GM12878 (cell line): ENCODE measurements around the gene CAMK2B. TPM values are rescaled to one million over a fixed set of nuclear protein-coding genes. Genes with fewer than 3 reads are reported as not detected.

ENCODE experiments used
- ATAC-seq: fragments of 200-7000 bp; cut with Tn5 transposase; 3 replicates; pipeline ENCODE4 v1.9.1; 2020; ENCODE audit warnings: mild to moderate bottlenecking, moderate library complexity
- BruUV-seq: library from RNA; stranded (reverse); fragments of 400-500 nt; replicated peaks from 2 replicates; lab custom pipeline; 2021; lab: Mats Ljungman, UMichigan
- CTCF ChIA-PET: fragments of 300-600 bp; sonication (Branson Sonifier 250); formaldehyde crosslinking; extraction: SDS; loops from one replicate; lab custom pipeline; 2021; ENCODE audit warnings: inconsistent platforms; lab: Yijun Ruan, JAX
- POLR2A ChIA-PET: fragments of 350-600 bp; formaldehyde crosslinking; extraction: SDS; loops from one replicate; lab custom pipeline; 2021; ENCODE audit warnings: inconsistent platforms; lab: Charles Lee
- RAD21 ChIA-PET: fragments of 300-600 bp; sonication (Branson Sonifier 250); formaldehyde crosslinking; loops from one replicate; lab custom pipeline; 2023; ENCODE audit warnings: antibody characterized with exemption; ENCODE audit not compliant: unreplicated experiment; lab: Charles Lee
- SMC1A ChIA-PET: fragments of 300-600 bp; sonication (Branson Sonifier 250); formaldehyde crosslinking; loops from one replicate; lab custom pipeline; 2023; ENCODE audit not compliant: unreplicated experiment, uncharacterized antibody; lab: Charles Lee
- DNase-seq: peaks from one replicate; pipeline ENCODE4 v3.0.0-alpha.2; 2011; ENCODE audit warnings: low read depth, low spot score
- FAIRE-seq: peaks from 3 replicates; lab custom pipeline; 2011; peaks lifted over from hg19 to GRCh38; lab: Jason Lieb, UNC
- H2AFZ ChIP-seq: 2 replicates; pipeline ENCODE4 v1.6.0; 2011; ENCODE audit warnings: low read depth, low read length, control low read depth; ENCODE audit not compliant: control insufficient read depth
- H3K27ac ChIP-seq: 2 replicates; pipeline ENCODE4 v1.5.1; 2011; ENCODE audit warnings: control low read depth; ENCODE audit not compliant: control insufficient read depth, insufficient read depth
- H3K27me3 ChIP-seq, 2 experiments: replicated peaks in 1 of 2; 2 replicates each; pipeline versions ENCODE4 v1.6.0 to v1.6.1; 2011; ENCODE audit warnings: low read length in 1 of 2; ENCODE audit not compliant: control insufficient read depth in 2 of 2, insufficient read depth in 2 of 2
- H3K36me3 ChIP-seq, 2 experiments: 2 replicates each; pipeline ENCODE4 v1.5.1; 2011; ENCODE audit warnings: low read length in 1 of 2; ENCODE audit not compliant: control insufficient read depth in 2 of 2, insufficient read depth in 2 of 2
- H3K4me1 ChIP-seq: 2 replicates; pipeline ENCODE4 v1.6.1; 2011; ENCODE audit warnings: mild to moderate bottlenecking, low read length, moderate library complexity, mixed read lengths; ENCODE audit not compliant: control insufficient read depth, insufficient read depth
- H3K4me2 ChIP-seq: 2 replicates; pipeline ENCODE4 v1.6.0; 2011; ENCODE audit warnings: control low read depth; ENCODE audit not compliant: control insufficient read depth, insufficient read depth
- H3K4me3 ChIP-seq: fragments of 200-600 bp; sonication (generic); 2 replicates; pipeline ENCODE4 v1.5.1; 2016
- H3K79me2 ChIP-seq: 2 replicates; pipeline ENCODE4 v1.6.0; 2011; ENCODE audit warnings: low read length; ENCODE audit not compliant: control insufficient read depth, insufficient read depth
- H3K9ac ChIP-seq: 2 replicates; pipeline ENCODE4 v1.8.0; 2011; ENCODE audit warnings: low read length, control low read depth, mixed read lengths; ENCODE audit not compliant: control insufficient read depth, insufficient read depth
- H3K9me3 ChIP-seq: replicated peaks from 3 replicates; pipeline ENCODE4 v1.5.1; 2011; ENCODE audit warnings: mild to moderate bottlenecking, low read length; ENCODE audit not compliant: control insufficient read depth, insufficient read depth
- H4K20me1 ChIP-seq: 2 replicates; pipeline ENCODE4 v1.6.0; 2011; ENCODE audit not compliant: control insufficient read depth, insufficient read depth
- BHLHE40 ChIP-seq, 2 experiments: fragments of 450-650 bp in 1 of 2; IDR thresholded peaks; 2 replicates each; pipeline ENCODE4 v1.6.1; 2011 to 2017; ENCODE audit warnings: low read depth in 2 of 2, borderline replicate concordance in 1 of 2, improper control_type of control experiment in 1 of 2, low read length in 1 of 2, mild to moderate bottlenecking in 1 of 2
- CTCF ChIP-seq, 3 experiments: IDR thresholded peaks in 2 of 3; conservative IDR thresholded peaks in 1 of 3; 2 replicates each; pipeline ENCODE4 v1.5.1; 2011; ENCODE audit warnings: low read depth in 3 of 3, low read length in 3 of 3, mild to moderate bottlenecking in 3 of 3, control low read depth in 2 of 3, moderate library complexity in 2 of 3, inconsistent platforms in 1 of 3, mixed read lengths in 1 of 3; ENCODE audit not compliant: control insufficient read depth in 2 of 3, insufficient read depth in 1 of 3; ENCODE audit errors: extremely low read depth in 1 of 3
- CUX1 ChIP-seq: IDR thresholded peaks from 2 replicates; pipeline ENCODE4 v1.6.1; 2012; ENCODE audit warnings: improper control_type of control experiment, low read depth, low read length; ENCODE audit not compliant: insufficient replicate concordance
- EED ChIP-seq: sonication (generic); IDR thresholded peaks from 2 replicates; pipeline ENCODE4 v1.6.1; 2016; ENCODE audit warnings: antibody characterized with exemption, low read depth
- EZH2 ChIP-seq: IDR thresholded peaks from 2 replicates; pipeline ENCODE4 v1.6.1; 2012; ENCODE audit warnings: low read depth, mild to moderate bottlenecking, control low read depth, inconsistent platforms, low read length, borderline replicate concordance; ENCODE audit not compliant: control insufficient read depth
- FOXK2 ChIP-seq: fragments of 450-650 bp; IDR thresholded peaks from 2 replicates; pipeline ENCODE4 v1.6.1; 2017; ENCODE audit warnings: mild to moderate bottlenecking, moderate library complexity
- HDAC2 ChIP-seq: fragments of 200-600 bp; sonication (generic); IDR thresholded peaks from 2 replicates; pipeline ENCODE4 v1.6.1; 2017
- MEF2A ChIP-seq: IDR thresholded peaks from 2 replicates; pipeline ENCODE4 v1.6.1; 2011; ENCODE audit warnings: low read depth, mild to moderate bottlenecking, low read length, moderate library complexity; ENCODE audit not compliant: insufficient read depth
- NFYA ChIP-seq: IDR thresholded peaks from 2 replicates; pipeline ENCODE4 v1.6.1; 2011; ENCODE audit warnings: low read depth, mild to moderate bottlenecking, low read length, improper control_type of control experiment, borderline replicate concordance
- POU2F2 ChIP-seq: IDR thresholded peaks from 3 replicates; pipeline ENCODE4 v1.6.1; 2011; ENCODE audit warnings: low read depth, mild to moderate bottlenecking, low read length, borderline replicate concordance
- SIX5 ChIP-seq: IDR thresholded peaks from 2 replicates; pipeline ENCODE4 v1.6.1; 2011; ENCODE audit warnings: mild to moderate bottlenecking, low read depth, low read length, moderate library complexity; ENCODE audit not compliant: severe bottlenecking
- TCF3 ChIP-seq: IDR thresholded peaks from 2 replicates; pipeline ENCODE4 v1.6.1; 2012; ENCODE audit warnings: low read depth, mild to moderate bottlenecking, low read length, borderline replicate concordance; ENCODE audit not compliant: insufficient read depth
- YY1 ChIP-seq: IDR thresholded peaks from 2 replicates; pipeline ENCODE4 v1.6.1; 2011; ENCODE audit warnings: low read depth, mild to moderate bottlenecking, low read length
- ZBTB4 ChIP-seq: fragments of 450-650 bp; formaldehyde crosslinking; IDR thresholded peaks from 2 replicates; pipeline ENCODE4 v1.4.0; 2022; ENCODE audit warnings: mild to moderate bottlenecking, moderate library complexity
- WGBS: methylation state at CpG from one replicate; pipeline ENCODE4 v1.1.6; 2016; ENCODE audit warnings: low lambda C conversion rate; ENCODE audit not compliant: insufficient replicate concordance, insufficient coverage; ENCODE audit errors: missing lambda C conversion rate; 5-methylcytosine and 5-hydroxymethylcytosine counted together
- in situ Hi-C: fragments of 300-500 bp; cut with MboI; formaldehyde crosslinking; loops from 9 replicates; pipeline ENCODE4 v1.14.3; 2018; ENCODE audit warnings: mixed read lengths
- intact Hi-C: fragments of 100-400 bp; cut with micrococcal nuclease; formaldehyde crosslinking; loops from one replicate; pipeline ENCODE4 v1.14.2; 2022; ENCODE audit not compliant: unreplicated experiment
- polyA plus RNA-seq, 11 experiments: library from polyadenylated mRNA; depleted of rRNA in 4 of 11; unstranded in 6 of 11; stranded (reverse) in 5 of 11; fragments of >200 nt; fragmentation: Nextera tagmentation in 4 of 11; fragmentation: Illumina TruSeq in 1 of 11; extraction: Ambion mirVana in 4 of 11; extraction: Trizol in 1 of 11; gene quantifications; 1 replicate in 1 of 11; 2 replicates in 10 of 11; pipeline versions ENCODE4 v1.2.1 to v1.2.3, GENCODE V29; 2011 to 2016; ENCODE audit warnings: inconsistent platforms in 2 of 11, missing spikeins in 2 of 11, low read depth in 1 of 11
- total RNA-seq, 4 experiments: library from RNA; depleted of rRNA in 3 of 4; stranded (reverse); fragments of >200 nt in 3 of 4; fragmentation: Illumina TruSeq in 1 of 4; extraction: Trizol in 1 of 4; gene quantifications; 2 replicates each; pipeline versions ENCODE4 v1.2.1 to v1.2.3, GENCODE V29; 2013 to 2021

CAMK2B gene
- total and polyA plus RNA-seq, 10 of the 15 experiments (the other 5 are each of a cell fraction or from before 2014, with no cell fraction given) = 0.06 to 0.23 (median 0.11) TPM; not detected in 5

- Histone ChIP-seq H3K4me1 (no peaks in the 10 kb centered on the region), H2AFZ (no peak overlapping the region), H3K79me2 (no peaks in the 10 kb centered on the region), H3K9ac (no peak overlapping the region), H3K27ac (no peak overlapping the region), H3K27me3 (peaks cover 0 to 6% of the 10 kb centered on the region in 2 experiments; a peak in 3 of 4 replicates), H4K20me1 (no peaks in the 10 kb centered on the region), H3K4me3 (no peak overlapping the region), H3K4me2 (no peak overlapping the region), H3K9me3 (no peaks in the 10 kb centered on the region), H3K36me3 (no peaks in the 10 kb centered on the region)
- 39% methylated on average over 6 of the region's 6 CpGs for WGBS
- in situ Hi-C loops (no loop called here), intact Hi-C loops (no loop called here)
- BruUV-seq = no TSS peak
- DNase-seq = no peak
- no peak for ATAC-seq
- SMC1A ChIA-PET = interaction anchor here (0.8 kb wide), 1 partner anchor 11 kb away, joined by 3 read pairs; no protein-coding TSS in a partner anchor
- POLR2A ChIA-PET = no interaction called here
- no peak for FAIRE-seq
- RAD21 ChIA-PET = no interaction called here
- CTCF ChIA-PET = no interaction called here
- no peak for TF ChIP-seq CTCF (IDR thresholded peaks at IDR 0.05 in 2 of 3, conservative IDR thresholded peaks at IDR 0.05 in 1 of 3; ENCODE audit: control insufficient read depth in 2 of 3, extremely low read depth in 1 of 3, insufficient read depth in 1 of 3, low read depth in 3 of 3, low read length in 3 of 3)
- TF ChIP-seq YY1 = no peak
- no peak for TF ChIP-seq HDAC2
- TF ChIP-seq NFYA = no peak
- TF ChIP-seq SIX5 = no peak
- no peak for TF ChIP-seq ZBTB4
- no peak for TF ChIP-seq CUX1
- no peak for TF ChIP-seq TCF3
- TF ChIP-seq EED = no peak
- no peak for TF ChIP-seq FOXK2
- TF ChIP-seq MEF2A = no peak
- no peak for TF ChIP-seq POU2F2
- TF ChIP-seq BHLHE40 (IDR thresholded peaks at IDR 0.05; ENCODE audit: borderline replicate concordance in 1 of 2, low read depth in 2 of 2, low read length in 1 of 2) = no peak
- TF ChIP-seq EZH2 = no peak
Observed at GRCh38 chr7:44330331-44330730, 4.9 kb upstream of the CAMK2B start.
